HG03354 (cell line): Measurements from ENCODE around the gene CHTOP.
"Not testable (repeated sequence)": the region's sequence is repeated elsewhere in the genome, so short reads cannot be mapped to it uniquely, and the experiment has no call there.

Experiments
- ATAC-seq: cut with Tn5 transposase; IDR thresholded peaks from one replicate; pipeline ENCODE4 v1.9.1; 2021; ENCODE audit warnings: mild to moderate bottlenecking; ENCODE audit not compliant: unreplicated experiment, poor library complexity, severe bottlenecking

The CHTOP gene

DNA sequence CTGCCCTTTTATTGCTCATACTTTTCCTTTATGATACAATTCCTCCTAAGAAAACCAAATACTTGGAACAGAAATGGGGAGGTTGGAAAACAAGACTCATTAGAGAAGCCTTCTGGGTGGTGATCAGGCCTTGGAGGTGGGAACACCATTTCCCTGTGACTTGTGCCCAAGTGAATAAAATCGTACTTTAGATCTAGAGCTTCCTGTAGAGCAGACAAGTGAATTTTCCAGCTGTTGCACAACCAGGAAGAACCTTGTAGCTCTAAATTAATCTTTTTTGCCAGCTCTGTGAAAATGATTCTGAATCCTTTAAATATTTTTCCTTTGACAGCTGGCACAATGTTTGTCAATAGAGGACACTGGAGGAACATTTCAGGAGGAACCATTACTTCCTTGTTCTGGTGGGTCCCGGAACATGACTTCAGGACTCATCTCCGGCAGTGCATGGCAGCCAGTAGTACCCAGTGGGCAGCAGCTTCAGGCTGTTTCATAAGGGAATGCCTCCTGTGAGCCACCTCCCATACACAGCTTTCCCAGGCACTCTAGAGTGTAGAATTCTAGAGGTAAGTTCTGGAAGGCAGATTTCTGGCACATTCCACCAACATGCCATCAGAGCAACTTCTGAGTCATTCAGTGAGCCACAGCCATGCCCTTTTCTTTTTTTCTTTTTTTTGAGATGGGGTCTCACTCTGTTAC, 19.1 kb downstream of the CHTOP start:
- ATAC-seq, result no peak

- ATAC-seq, result no peak
Observed at GRCh38 chr1:153655333-153655732, 21.5 kb downstream of the CHTOP start.

DNA sequence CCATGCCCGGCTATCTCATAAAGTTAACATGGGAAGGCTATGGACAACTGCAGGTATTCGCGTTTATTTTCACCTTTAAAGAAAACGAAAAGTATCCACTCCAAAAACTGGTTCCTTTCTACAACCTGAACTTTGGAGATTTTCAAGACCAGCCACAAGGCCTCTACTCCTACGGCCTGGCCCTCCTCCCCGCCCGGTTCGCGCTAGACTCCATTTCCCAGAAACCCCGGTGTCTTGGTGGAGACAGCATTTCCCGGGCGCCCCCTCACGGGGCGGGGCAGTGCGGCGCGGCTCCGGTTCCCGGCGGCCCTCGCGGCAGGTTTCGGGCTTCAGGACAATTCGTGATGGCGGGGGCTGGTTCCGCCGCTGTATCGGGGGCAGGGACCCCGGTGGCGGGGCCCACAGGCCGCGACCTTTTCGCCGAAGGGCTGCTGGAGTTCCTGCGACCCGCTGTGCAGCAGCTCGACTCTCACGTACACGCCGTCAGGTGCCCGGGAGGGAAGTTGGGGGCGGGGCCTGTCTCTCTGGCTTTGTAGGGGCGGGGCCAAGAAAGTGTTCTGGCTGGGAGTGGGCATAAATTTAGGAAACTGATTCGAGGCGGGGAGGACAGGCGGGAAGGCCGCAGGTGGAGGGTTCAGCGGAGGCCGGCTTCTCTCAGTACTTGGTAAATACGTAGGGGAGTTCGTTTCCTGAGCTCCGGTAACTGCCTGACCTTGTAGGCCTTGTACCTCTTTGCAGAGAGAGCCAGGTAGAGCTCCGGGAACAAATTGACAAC, 24.7 kb downstream of the CHTOP start, which contains the start of gene SNAPIN:
TSS of gene SNAPIN (plus strand) at position 304 of the 775 bp plus-strand sequence. CDS start at position 345, 41 bp downstream.
- ATAC-seq, result peak; percentile 94

GRCh38 chr1:153659175-153659534, 25.3 kb downstream of the CHTOP start:
- no peak for ATAC-seq

DNA sequence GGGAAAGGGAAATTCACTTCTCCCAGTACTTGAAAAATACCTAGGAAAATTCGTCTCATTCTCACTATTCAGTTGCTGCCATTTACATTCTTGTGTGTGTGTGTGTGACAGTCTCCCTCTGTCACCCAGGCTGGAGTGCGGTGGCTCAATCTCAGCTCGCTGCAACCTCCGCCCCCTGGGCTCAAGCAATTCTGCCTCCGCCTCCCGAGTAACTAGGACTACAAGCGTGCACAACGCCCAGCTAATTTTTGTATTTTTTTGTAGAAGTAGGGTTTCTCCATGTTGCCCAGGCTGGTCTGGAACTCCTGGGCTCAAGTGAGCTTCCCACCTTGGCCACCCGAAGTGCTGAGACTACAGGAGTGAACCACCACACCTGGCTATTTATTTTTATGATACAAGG, 25.8 kb downstream of the CHTOP start:
- no peak for ATAC-seq

GRCh38 chr1:153661111-153661708, 27.3 kb downstream of the CHTOP start:
- ATAC-seq, result no peak

- ATAC-seq, result no peak
Observed at GRCh38 chr1:153662269-153662668, 28.4 kb downstream of the CHTOP start.

DNA sequence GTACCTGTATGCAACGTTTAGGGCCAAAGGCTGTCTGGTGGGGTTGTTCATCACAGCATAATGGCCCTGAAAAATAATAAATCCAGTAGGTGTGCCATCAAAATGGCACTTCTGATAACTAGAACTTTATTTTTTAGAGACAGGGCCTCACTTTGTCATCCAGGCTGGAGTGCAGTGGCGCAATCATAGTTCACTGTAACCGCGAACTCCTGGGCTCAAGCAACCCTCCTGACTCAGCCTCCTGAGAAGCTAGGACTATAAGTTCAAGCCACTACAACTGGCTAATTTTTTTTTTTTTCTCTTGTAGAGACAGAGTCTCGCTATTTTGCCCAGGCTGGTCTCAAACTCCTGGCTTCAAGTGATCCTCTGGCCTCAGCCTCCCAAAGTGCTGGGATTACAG, 29.3 kb downstream of the CHTOP start:
- ATAC-seq, result no peak

- ATAC-seq, result no peak
Observed at GRCh38 chr1:153667439-153667838, 33.6 kb downstream of the CHTOP start.

DNA sequence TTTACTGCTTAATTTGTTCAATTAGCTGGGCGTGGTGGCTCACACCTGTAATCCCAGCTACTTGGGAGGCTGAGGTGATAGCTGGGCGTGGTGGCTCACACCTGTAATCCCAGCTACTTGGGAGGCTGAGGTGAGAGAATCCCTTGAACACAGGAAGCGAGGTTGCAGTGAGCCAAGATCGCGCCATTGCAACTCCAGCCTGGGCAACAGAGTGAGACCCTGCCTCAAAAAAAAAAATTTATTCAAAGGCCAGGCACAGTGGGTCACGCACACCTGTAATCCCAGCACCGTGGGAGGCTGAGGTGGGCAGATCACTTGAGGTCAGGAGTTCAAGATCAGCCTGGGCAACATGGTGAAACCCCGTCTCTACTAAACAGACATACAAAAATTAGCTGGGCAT, 34.8 kb downstream of the CHTOP start:
- not testable (repeated sequence) for ATAC-seq

DNA sequence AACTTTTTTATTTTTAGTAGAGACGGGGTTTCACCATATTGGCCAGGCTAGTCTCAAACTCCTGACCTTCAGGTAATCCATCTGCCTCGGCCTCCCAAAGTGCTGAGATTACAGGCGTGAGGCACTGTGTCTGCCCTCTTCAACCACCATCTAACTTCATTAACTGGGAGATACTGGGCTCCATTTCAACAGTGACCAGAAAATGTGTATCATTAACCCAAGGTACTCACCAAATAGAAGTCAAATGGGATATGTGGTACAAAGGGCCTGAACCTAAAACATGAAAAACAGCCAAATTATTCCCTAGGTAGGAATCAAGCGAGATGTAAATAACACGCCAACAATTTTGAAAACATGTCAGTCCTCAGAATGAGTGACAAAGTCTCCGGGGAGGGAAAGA, 35.7 kb downstream of the CHTOP start:
- ATAC-seq, result no peak

- peak; percentile 1 for ATAC-seq
Observed at GRCh38 chr1:153670257-153670858, 36.5 kb downstream of the CHTOP start.

DNA sequence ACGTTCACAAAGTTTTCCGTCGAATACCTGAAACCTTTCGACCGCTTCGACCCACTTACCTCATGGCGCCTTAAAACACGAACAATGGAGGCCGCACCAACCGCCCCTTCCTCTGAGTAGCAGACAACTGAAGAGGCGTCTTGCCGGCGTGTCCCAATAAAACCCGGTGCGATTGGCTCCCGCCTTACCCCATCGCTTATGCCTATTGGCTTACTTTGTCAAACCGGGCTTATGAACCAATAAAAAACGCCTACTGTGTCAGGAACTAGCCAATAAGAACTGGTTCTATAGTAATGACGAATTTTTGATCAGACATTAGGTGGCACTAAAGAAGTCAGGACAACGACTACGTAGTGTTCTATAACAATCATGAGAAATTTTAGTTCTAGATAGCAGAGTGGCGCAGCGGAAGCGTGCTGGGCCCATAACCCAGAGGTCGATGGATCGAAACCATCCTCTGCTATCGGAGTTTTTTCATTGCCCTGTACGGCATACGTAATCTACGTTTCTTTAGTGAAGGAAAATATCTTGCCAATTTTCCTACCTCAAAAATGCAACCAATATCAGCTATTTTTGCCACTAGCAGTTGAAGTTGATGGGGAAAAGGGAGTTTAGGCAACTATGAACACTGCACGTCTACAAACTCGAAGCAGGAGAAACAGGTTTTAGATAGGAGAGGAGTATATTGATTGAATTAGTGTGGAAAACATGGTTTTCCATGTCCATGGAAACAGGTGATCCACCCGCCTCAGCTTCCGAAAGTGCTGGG, 37.2 kb downstream of the CHTOP start, which contains the start of gene ILF2:
TSS of gene ILF2 (minus strand) at position 135 of the 769 bp plus-strand sequence. CDS start at position 64, 71 bp downstream.
- peak; percentile 92 for ATAC-seq

- peak; percentile 10 for ATAC-seq
Observed at GRCh38 chr1:153671628-153672353, 37.9 kb downstream of the CHTOP start.

GRCh38 chr1:153673511-153673910, 39.6 kb downstream of the CHTOP start:
- no peak for ATAC-seq

DNA sequence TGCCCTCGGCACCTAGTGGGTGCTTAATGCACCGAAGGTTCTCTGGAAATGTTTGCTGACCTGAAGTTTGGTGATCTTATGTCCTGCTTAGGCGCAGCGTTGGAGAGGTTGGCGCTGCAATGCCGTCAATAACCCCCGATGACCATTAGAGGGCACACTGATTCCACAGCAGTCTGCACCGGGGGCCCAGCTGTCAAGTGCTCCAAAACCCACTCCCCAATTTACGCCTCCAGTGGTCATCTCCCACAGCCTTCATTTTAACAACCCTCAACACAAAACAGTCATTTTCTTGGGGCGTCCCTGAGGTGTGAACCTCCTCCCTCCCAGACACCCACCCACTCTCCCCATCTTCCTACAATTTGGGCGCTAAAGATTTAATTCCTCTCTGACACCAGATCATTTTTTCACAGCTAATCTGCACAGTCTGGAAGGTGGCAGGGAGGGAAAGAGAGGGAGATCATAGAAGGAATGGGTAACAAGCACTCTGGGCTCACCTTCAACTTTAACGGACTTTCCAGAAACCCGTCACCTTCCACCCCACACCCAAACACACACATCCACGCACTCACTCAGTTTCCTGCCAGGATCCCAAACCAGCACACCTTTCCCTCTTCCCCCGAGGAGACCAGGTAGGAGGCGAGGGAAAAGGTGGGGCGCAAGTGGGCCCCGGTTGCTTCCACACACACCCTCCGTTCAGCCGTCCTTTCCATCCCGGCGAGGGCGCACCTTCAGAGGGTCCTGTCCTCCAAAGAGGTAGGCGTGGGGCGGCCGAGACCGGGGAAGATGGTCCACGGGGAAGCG, 44.1 kb downstream of the CHTOP start:
- no peak for ATAC-seq

DNA sequence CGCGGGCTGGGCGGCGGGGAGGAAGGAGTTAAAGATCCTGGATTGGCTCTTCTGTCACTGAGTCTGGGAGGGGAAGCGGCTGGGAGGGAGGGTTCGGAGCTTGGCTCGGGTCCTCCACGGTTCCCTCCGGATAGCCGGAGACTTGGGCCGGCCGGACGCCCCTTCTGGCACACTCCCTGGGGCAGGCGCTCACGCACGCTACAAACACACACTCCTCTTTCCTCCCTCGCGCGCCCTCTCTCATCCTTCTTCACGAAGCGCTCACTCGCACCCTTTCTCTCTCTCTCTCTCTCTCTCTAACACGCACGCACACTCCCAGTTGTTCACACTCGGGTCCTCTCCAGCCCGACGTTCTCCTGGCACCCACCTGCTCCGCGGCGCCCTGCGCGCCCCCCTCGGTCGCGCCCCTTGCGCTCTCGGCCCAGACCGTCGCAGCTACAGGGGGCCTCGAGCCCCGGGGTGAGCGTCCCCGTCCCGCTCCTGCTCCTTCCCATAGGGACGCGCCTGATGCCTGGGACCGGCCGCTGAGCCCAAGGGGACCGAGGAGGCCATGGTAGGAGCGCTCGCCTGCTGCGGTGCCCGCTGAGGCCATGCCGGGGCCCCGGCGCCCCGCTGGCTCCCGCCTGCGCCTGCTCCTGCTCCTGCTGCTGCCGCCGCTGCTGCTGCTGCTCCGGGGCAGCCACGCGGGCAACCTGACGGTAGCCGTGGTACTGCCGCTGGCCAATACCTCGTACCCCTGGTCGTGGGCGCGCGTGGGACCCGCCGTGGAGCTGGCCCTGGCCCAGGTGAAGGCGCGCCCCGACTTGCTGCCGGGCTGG, 44.9 kb downstream of the CHTOP start, which contains the start of gene NPR1:
TSS of gene NPR1 (plus strand) at position 170 of the 818 bp plus-strand sequence. CDS start at position 591, 421 bp downstream.
- peak; percentile 18 for ATAC-seq
